GM12873 (cell line): ENCODE data around the gene HK1.

Experiments used
- TF ChIP-seq, protein P1 (sequence below): IDR thresholded peaks from 2 replicates; pipeline ENCODE4 v1.5.1; 2012; ENCODE audit warnings: low read depth, mild to moderate bottlenecking, moderate library complexity, low read length, control low read depth; ENCODE audit not compliant: insufficient read depth; ENCODE audit errors: missing control alignments

The HK1 gene

DNA sequence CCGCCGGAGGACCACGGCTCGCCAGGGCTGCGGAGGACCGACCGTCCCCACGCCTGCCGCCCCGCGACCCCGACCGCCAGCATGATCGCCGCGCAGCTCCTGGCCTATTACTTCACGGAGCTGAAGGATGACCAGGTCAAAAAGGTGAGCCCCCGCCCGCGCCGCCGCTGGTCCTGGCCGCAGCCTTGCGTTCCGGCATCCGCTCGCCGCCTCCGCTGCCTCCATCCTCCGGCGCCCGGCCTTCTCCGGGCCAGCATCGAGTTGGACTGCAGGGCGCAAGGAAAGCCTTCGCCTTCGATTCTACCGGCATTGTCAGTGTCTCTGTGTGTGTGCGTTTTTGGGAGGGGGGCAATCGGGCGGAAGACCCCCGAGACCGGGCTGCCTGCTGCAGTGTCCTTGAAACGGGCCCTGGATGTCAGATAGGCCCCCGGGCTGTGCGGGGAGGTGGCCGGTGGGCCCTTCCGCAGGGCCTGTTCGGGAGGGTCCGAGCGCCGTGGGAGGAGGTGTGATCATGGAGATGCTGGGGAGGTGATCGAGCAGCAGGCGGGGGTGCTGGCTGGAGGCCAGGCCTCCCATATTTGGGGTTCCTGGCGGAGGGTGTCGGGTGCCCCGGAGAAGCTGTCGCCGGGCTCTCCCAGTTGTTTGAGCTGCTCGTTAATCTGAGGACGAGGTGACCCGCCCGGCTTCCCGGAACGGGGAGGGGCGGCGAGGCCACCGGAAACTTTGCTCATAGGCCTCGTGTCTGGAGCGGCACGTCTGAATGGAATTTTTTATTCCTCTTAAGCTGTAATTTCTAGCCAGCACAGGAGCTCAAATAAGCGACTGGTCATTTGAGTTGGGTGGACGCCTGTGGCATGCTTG is 40.8 kb downstream of the HK1 start:
- TF ChIP-seq, protein P1, sequence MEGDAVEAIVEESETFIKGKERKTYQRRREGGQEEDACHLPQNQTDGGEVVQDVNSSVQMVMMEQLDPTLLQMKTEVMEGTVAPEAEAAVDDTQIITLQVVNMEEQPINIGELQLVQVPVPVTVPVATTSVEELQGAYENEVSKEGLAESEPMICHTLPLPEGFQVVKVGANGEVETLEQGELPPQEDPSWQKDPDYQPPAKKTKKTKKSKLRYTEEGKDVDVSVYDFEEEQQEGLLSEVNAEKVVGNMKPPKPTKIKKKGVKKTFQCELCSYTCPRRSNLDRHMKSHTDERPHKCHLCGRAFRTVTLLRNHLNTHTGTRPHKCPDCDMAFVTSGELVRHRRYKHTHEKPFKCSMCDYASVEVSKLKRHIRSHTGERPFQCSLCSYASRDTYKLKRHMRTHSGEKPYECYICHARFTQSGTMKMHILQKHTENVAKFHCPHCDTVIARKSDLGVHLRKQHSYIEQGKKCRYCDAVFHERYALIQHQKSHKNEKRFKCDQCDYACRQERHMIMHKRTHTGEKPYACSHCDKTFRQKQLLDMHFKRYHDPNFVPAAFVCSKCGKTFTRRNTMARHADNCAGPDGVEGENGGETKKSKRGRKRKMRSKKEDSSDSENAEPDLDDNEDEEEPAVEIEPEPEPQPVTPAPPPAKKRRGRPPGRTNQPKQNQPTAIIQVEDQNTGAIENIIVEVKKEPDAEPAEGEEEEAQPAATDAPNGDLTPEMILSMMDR: no peak

DNA sequence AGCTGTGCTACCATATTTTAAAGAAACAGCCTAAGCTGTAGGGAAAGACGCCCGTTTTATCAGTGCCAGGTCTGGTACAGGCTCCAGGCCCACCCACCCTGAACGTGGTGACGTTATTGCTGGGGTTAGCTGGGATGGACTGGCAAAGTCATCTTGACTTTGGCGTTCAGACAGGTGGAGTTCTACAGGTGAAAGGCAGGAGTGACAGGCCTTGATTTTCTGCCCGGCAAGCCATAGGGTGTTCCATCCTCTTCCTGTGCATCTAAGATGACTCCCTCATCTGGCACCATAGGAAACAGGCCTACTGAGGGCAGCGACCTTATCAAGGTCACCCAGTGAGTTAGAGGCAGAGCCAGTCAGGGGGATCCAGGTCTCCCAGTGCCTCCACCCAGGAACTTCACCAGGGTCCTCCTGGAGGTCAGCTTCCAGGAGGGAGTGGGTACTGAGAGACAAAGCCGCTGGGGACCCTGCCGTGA is 41.6 kb downstream of the HK1 start:
- TF ChIP-seq, protein P1: no peak

DNA sequence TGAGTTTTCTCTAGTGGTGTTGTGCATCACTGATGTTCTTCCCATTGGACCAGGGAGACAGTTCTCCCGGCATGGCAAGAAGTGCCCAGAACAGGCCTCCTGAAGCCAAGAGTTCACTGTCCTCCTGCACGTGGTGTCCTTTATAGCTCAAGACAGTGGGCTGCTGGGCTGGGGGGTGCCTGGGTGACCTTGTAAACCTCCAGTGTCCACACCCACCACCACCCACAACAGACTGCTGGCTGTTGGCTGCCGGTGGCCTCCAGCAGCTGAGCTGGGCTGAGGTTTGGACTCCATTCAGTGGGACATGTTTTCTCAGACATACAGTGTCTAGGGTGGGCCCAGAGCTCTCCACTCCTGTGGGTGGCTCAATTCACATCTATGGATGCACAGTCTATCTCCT is 42.2 kb downstream of the HK1 start:
- TF ChIP-seq, protein P1: no peak

DNA sequence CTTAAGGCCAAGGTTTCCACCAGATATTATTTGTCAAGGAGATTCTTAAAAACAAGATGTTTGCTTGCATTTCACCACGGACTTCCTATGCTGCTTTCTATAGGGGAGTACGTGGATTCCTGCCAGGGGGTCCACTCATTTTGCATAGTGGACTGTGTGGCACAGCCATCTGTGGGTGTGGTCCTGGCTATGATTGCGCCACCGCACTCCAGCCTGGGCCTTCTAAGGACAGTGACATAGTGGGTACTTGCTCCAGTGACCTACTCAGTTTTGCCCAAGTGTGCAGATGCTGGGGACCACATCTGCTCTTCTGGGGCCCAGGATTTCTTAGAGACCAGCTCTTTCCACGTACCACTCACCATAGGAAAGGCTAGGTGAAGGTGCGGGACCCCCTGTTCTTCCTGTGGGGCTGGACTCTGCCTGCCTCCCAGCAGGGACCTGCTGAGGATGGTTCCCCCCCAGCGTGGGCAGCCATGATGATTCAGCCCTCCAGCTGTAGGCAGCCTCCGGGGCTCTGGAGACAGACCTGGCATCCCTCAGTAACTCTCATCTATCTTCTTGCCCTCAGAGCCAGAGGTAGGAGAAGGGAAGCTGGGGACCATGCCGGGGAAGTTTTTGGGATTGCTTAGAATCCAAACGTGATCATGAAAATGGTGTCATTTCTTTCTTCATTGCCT is 42.9 kb downstream of the HK1 start:
- TF ChIP-seq, protein P1: no peak

DNA sequence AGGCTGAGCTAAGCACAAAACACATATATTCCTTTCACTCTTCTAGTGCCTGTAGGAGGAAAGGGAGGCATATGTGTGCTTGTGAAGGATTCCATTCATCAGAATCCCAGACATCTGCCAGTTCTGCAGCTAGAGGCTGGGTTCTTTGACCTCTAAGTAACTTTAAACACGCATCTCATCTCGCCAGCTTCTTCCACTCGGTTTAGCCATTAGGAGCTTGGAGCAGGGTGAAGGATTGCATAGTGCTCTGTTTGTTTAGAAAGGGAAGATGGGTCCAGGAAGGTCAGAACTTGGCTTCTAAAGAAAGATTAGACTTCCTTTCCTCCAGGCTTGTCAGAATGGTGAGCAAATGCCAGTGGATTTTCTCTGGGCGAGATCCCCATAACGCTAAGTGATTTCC is 43.6 kb downstream of the HK1 start:
- TF ChIP-seq, protein P1: no peak

DNA sequence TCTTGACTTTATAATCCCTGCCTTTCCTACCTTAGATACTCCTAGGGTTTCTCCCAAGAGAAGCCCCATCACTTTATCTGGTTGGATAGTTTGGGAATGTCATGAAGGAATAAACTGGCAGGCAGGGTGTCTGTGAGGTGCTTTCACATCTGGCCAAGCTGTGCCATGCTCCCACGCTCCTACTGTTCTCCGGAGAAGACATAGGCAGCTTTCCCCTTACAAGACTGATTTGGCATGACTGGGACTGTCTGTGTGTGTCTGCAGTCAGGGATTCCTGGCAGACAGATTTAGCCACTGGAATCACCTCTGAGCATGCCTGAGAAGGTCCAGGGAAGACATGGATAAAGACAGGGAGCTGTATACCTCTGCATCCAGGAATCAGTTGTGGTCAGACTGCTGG is 45.3 kb downstream of the HK1 start:
- TF ChIP-seq, protein P1: no peak

DNA sequence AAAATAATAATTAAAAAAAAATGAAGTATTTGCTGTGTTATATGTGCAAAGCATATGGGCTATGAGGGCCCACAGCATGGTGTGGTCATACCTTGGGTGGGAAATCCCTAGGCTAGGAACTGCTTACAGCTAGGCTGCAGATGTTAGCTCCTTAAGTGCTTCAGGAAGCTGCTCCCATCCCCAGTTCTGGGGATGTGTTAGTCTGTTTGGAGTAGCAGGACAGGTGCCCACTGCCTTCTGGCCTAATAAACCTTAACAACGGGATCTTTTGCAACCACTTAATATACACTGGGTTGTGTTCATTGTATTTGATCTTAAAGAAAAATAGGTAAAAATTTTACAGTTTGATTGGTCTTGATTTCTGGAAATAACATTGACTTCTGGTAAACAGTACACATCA is 46.3 kb downstream of the HK1 start:
- TF ChIP-seq, protein P1: no peak
